Measurements from ENCODE around the gene GART. TPM values are rescaled to one million over a fixed set of nuclear protein-coding genes. Genes with fewer than 3 reads are reported as not detected.

The GART gene
- total and polyA plus RNA-seq, 2 of the 8 experiments (the other 6 are each of a cell fraction or from before 2014, with no cell fraction given) = 23.1 to 231 TPM

- WGBS, 2 experiments (ENCODE audit: extremely low coverage in 1 of 2, insufficient coverage in 1 of 2, insufficient read length in 1 of 2, insufficient replicate concordance in 2 of 2, low coverage in 1 of 2, low lambda C conversion rate in 2 of 2, missing lambda C conversion rate in 1 of 2) = 96% methylated on average over 5 of the region's 5 CpGs; no CpG with 5 or more reads in 1 of the 2 experiments
- peaks cover 20 to 84% (median 38%) of the 10 kb centered on the region in 4 experiments for H3K36me3 ChIP-seq (ENCODE audit: control insufficient read depth in 2 of 4, insufficient read depth in 4 of 4, low read length in 3 of 4)
- H4K20me1 ChIP-seq (replicated peaks in 1 of 2; ENCODE audit: control insufficient read depth in 1 of 2, insufficient read depth in 2 of 2, low read length in 2 of 2) = peaks cover 1 to 2% of the 10 kb centered on the region in 2 experiments
- H2AFZ ChIP-seq (ENCODE audit: low read length) = no peak overlapping the region
- H3K9ac ChIP-seq (replicated peaks in 1 of 4; ENCODE audit: extremely low read depth in 1 of 4, low read depth in 3 of 4, low read length in 3 of 4) = no peak overlapping the region
- DNase-seq (ENCODE audit: low read depth in 1 of 2, low spot score in 2 of 2) (no peak), FAIRE-seq (no peak)
- H3K27me3 ChIP-seq (replicated peaks in 1 of 4; ENCODE audit: control insufficient read depth in 3 of 4, extremely low read depth in 1 of 4, insufficient read depth in 3 of 4, low read length in 3 of 4) = no peaks in the 10 kb centered on the region
- no peak overlapping the region for H2BK20ac ChIP-seq (ENCODE audit: low read length)
- no peak overlapping the region for H3K23ac ChIP-seq (ENCODE audit: insufficient read length)
- H3K27ac ChIP-seq (ENCODE audit: low read depth, low read length) = no peak overlapping the region
- POLR2A ChIA-PET (ENCODE audit: partially characterized antibody) = interaction anchor here (0.9 to 3.7 kb wide), 3 partner anchors 9 to 13 kb away, joined by 3 to 16 read pairs (median 3); no protein-coding TSS in a partner anchor
- H2BK120ac ChIP-seq (replicated peaks; ENCODE audit: low read depth, low read length) = no peak overlapping the region
- H3K18ac ChIP-seq (ENCODE audit: extremely low read depth, low read length) = no peak overlapping the region
- no peaks in the 10 kb centered on the region for H3K23me2 ChIP-seq (ENCODE audit: low read depth, low read length)
- H2BK12ac ChIP-seq (ENCODE audit: low read depth, low read length) = no peak overlapping the region
- no peaks in the 10 kb centered on the region for H3K79me1 ChIP-seq (ENCODE audit: low read depth, low read length)
- H4K5ac ChIP-seq (ENCODE audit: insufficient read length, low read depth, low read length) = no peak overlapping the region
- CTCF ChIA-PET (ENCODE audit: partially characterized antibody) = interaction anchor here (0.6 to 1.1 kb wide), 2 partner anchors 10 to 36 kb away, joined by 3 to 5 read pairs; no protein-coding TSS in a partner anchor
- H2BK15ac ChIP-seq (ENCODE audit: low read length) = no peak overlapping the region
- no peak overlapping the region for H3K4me2 ChIP-seq (ENCODE audit: insufficient read depth in 1 of 2, low read depth in 2 of 2, low read length in 2 of 2)
- no peak overlapping the region; the same call in 1 of the 2 replicates for H2BK5ac ChIP-seq (ENCODE audit: low read depth, low read length)
- no peak overlapping the region for H3K14ac ChIP-seq (ENCODE audit: insufficient read length)
- no peak overlapping the region for H2AK5ac ChIP-seq (ENCODE audit: low read depth, low read length)
- H4K8ac ChIP-seq (ENCODE audit: extremely low read depth, insufficient read depth, low read length) = no peak overlapping the region
- H3K9me3 ChIP-seq (ENCODE audit: insufficient read depth in 2 of 2, low read depth in 1 of 2, low read length in 1 of 2) = no peaks in the 10 kb centered on the region
- no peak overlapping the region for H4K91ac ChIP-seq (replicated peaks; ENCODE audit: insufficient read length, low read length)
- H3K4me1 ChIP-seq (replicated peaks in 1 of 4; ENCODE audit: control insufficient read depth in 3 of 4, insufficient read depth in 4 of 4, low read length in 3 of 4) = no peaks in the 10 kb centered on the region
- peaks cover 0 to 4% of the 10 kb centered on the region in 2 experiments; a peak in 1 of 4 replicates for H3K79me2 ChIP-seq (ENCODE audit: control insufficient read depth in 1 of 2, insufficient read depth in 2 of 2, low read length in 2 of 2)
- no peak overlapping the region for H3K4ac ChIP-seq (replicated peaks; ENCODE audit: insufficient read length, low read depth, low read length)
- no peak overlapping the region for H3K4me3 ChIP-seq (ENCODE audit: extremely low read depth in 1 of 4, insufficient read depth in 2 of 4, low read depth in 3 of 4, low read length in 4 of 4)
- TF ChIP-seq CREB1 (IDR thresholded peaks at IDR 0.05) = no peak
- no peak for TF ChIP-seq BCL11A (IDR thresholded peaks at IDR 0.05; ENCODE audit: low read depth in 2 of 2, low read length in 2 of 2)
- TF ChIP-seq NRF1 (IDR thresholded peaks at IDR 0.05; ENCODE audit: low read depth, low read length) = no peak
- no peak for TF ChIP-seq CEBPB (IDR thresholded peaks at IDR 0.05; ENCODE audit: low read depth, low read length)
- no peak for TF ChIP-seq SAP30 (IDR thresholded peaks at IDR 0.05; ENCODE audit: insufficient read depth, insufficient replicate concordance, low read length)
- no peak overlapping the region for H3K56ac ChIP-seq (replicated peaks; ENCODE audit: insufficient read length, low read depth, low read length)
Observed at GRCh38 chr21:33569991-33570390, 28.1 kb upstream of the GART start.
